HEK293T (cell line): Measurements from ENCODE around the gene MELK.

Source experiments
- CTCF ChIA-PET: fragments of 350-600 bp; formaldehyde crosslinking; extraction: SDS; loops from one replicate; lab custom pipeline; 2021; ENCODE audit warnings: antibody characterized with exemption, inconsistent platforms; lab: Yijun Ruan, JAX
- POLR2A ChIA-PET: fragments of 350-600 bp; formaldehyde crosslinking; extraction: SDS; loops from one replicate; lab custom pipeline; 2020; ENCODE audit warnings: antibody characterized with exemption, inconsistent platforms; lab: Yijun Ruan, JAX
- DNase-seq: peaks from one replicate; pipeline ENCODE4 v3.0.0; 2012; ENCODE audit warnings: mixed read lengths; ENCODE audit errors: extremely low spot score
- ARNT ChIP-seq: fragments of 450-650 bp; IDR thresholded peaks from 2 replicates; pipeline ENCODE4 v1.6.1; 2017; ENCODE audit warnings: mild to moderate bottlenecking
- BHLHE40 ChIP-seq: fragments of 450-650 bp; IDR thresholded peaks from 2 replicates; pipeline ENCODE4 v1.6.1; 2016; ENCODE audit warnings: mild to moderate bottlenecking, moderate library complexity, borderline replicate concordance
- CTBP1 ChIP-seq: fragments of 450-650 bp; IDR thresholded peaks from 2 replicates; pipeline ENCODE4 v1.6.1; 2016; ENCODE audit warnings: borderline replicate concordance
- ELF4 ChIP-seq: fragments of 450-650 bp; IDR thresholded peaks from 2 replicates; pipeline ENCODE4 v1.6.1; 2017; ENCODE audit warnings: antibody characterized with exemption
- FOXA1 ChIP-seq: fragments of 450-650 bp; IDR thresholded peaks from 2 replicates; pipeline ENCODE4 v1.6.1; 2016; ENCODE audit warnings: mild to moderate bottlenecking
- FOXK2 ChIP-seq: fragments of 450-650 bp; IDR thresholded peaks from 2 replicates; pipeline ENCODE4 v1.6.1; 2016; ENCODE audit warnings: mild to moderate bottlenecking
- FOXM1 ChIP-seq: fragments of 450-650 bp; IDR thresholded peaks from 2 replicates; pipeline ENCODE4 v1.6.1; 2017; ENCODE audit warnings: mild to moderate bottlenecking, borderline replicate concordance
- HDGF ChIP-seq: fragments of 450-650 bp; IDR thresholded peaks from 2 replicates; pipeline ENCODE4 v1.6.1; 2017; ENCODE audit warnings: antibody characterized with exemption, borderline replicate concordance
- L3MBTL2 ChIP-seq: fragments of 450-650 bp; conservative IDR thresholded peaks from 2 replicates; pipeline ENCODE4 v1.6.1; 2016; ENCODE audit warnings: mild to moderate bottlenecking
- LEF1 ChIP-seq: fragments of 450-650 bp; IDR thresholded peaks from 2 replicates; pipeline ENCODE4 v1.6.1; 2017; ENCODE audit warnings: mild to moderate bottlenecking, borderline replicate concordance
- NFRKB ChIP-seq: fragments of 450-650 bp; IDR thresholded peaks from 2 replicates; pipeline ENCODE4 v1.6.1; 2016; ENCODE audit warnings: mild to moderate bottlenecking, moderate library complexity
- PKNOX1 ChIP-seq: fragments of 450-650 bp; IDR thresholded peaks from 2 replicates; pipeline ENCODE4 v1.6.1; 2016
- SP1 ChIP-seq: fragments of 450-650 bp; IDR thresholded peaks from 2 replicates; pipeline ENCODE4 v1.6.1; 2017
- SUZ12 ChIP-seq: fragments of 450-650 bp; IDR thresholded peaks from 2 replicates; pipeline ENCODE4 v1.6.1; 2016; ENCODE audit warnings: mild to moderate bottlenecking
- TARDBP ChIP-seq: fragments of 450-650 bp; IDR thresholded peaks from 2 replicates; pipeline ENCODE4 v1.6.1; 2016
- ZNF384 ChIP-seq: fragments of 450-650 bp; IDR thresholded peaks from 2 replicates; pipeline ENCODE4 v1.6.1; 2016

MELK gene

DNA sequence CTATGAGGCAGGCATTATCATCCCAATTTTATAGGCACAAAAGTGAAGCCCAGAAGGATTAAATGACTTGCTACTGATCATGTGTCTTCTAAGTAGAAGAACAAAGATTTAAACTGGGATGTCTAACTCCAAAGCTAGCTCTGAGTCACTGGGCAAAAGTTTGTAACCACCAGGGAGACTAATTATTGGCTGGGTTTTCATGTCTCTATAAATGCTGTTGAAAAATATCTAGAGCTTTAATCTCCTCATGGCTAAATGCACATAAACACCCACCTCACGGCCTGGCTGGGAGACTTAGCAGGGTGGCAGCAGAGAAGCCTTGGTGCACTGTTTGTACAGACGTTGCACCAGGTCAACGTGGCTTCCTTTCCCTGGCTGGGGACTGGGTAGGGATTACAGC, 144.6 kb downstream of the MELK start:
- POLR2A ChIA-PET, result no interaction called here
- no peak for DNase-seq
- TF ChIP-seq PKNOX1 (no peak), SUZ12 (no peak), ZNF384 (no peak), FOXA1 (no peak), CTBP1 (no peak), FOXM1 (no peak), L3MBTL2 (no peak), SP1 (no peak), BHLHE40 (no peak), TARDBP (no peak), ARNT (no peak), FOXK2 (no peak), ELF4 (no peak), NFRKB (no peak), LEF1 (no peak), HDGF (no peak)
- CTCF ChIA-PET, result no interaction called here

- no peak for DNase-seq
- ChIA-PET CTCF (no interaction called here), POLR2A (no interaction called here)
- TF ChIP-seq TARDBP, result no peak
- TF ChIP-seq ARNT, result no peak
- TF ChIP-seq FOXK2, result no peak
- TF ChIP-seq HDGF, result no peak
- no peak for TF ChIP-seq SUZ12
- TF ChIP-seq FOXA1, result no peak
- no peak for TF ChIP-seq NFRKB
- TF ChIP-seq CTBP1, result no peak
- TF ChIP-seq SP1, result no peak
Measured at GRCh38 chr9:36718612-36719011, 145.9 kb downstream of the MELK start.

DNA sequence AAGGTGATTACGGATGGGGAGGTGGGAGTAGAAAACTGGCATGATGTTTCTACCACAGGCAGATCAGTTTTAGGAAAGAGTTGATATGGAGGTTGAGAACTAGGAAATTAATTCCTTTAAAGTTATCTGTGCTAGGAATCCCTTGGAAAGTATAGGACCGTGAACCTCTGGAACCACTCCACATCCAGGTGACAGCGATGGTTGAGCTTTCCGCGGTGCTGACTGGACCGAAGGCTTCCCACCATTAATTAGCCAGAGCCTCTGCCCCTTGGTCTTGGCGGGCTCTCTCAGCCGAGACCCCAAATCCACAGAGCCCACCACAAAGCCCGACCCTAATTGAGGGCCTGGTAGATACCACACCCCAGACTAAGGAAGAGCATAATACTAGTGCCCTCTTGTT, 147.3 kb downstream of the MELK start:
- CTCF ChIA-PET, result no interaction called here
- no peak for TF ChIP-seq HDGF
- TF ChIP-seq ZNF384, result no peak
- TF ChIP-seq TARDBP, result no peak
- TF ChIP-seq FOXK2, result no peak
- no peak for TF ChIP-seq LEF1
- TF ChIP-seq SP1, result no peak
- no peak for TF ChIP-seq FOXA1
- TF ChIP-seq SUZ12, result no peak
- no peak for TF ChIP-seq NFRKB
- no peak for TF ChIP-seq PKNOX1
- TF ChIP-seq FOXM1, result no peak
- no peak for TF ChIP-seq CTBP1
- TF ChIP-seq BHLHE40, result no peak
- TF ChIP-seq ARNT, result no peak
- no peak for TF ChIP-seq ELF4
- TF ChIP-seq L3MBTL2, result no peak
- POLR2A ChIA-PET, result no interaction called here
- no peak for DNase-seq

DNA sequence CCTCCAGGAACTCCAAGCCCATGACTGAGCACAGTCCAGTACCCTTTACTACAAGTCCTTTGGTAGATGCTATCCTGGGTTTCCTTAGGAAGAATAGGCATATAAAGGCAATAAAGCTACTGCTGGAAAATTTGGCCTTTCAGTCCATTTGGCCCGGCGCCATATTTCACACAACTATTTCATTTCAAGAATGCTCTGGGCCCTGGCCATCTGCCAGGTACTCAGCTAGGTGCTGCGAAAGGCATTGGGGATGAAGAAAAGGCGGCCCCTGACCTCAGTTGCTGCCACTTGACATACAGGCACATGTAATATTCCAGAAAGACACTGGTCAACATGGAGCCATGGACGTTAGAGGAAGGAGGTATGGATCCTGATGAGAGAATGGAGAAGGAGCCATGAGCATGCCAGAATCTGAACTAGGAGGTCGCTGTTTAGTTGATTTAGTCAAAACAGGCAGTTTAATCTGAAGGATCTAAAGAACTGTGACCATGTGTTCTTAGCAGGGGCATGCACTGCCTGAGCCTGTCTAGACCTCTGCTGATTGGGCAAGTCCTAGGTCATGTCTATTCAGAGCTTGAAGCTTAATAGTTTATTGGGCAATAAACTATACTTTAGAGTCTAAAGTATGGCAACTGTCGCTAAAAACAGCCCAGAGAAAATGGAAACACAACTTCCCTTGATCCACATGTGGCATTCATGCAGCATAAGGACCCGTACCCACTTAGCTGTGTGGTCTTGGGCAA, 149.3 kb downstream of the MELK start:
- ChIA-PET POLR2A (no interaction called here), CTCF (interaction anchor here (0.7 kb wide), 1 partner anchor 57 kb away, joined by 3 read pairs; no protein-coding TSS in a partner anchor)
- no peak for DNase-seq
- TF ChIP-seq ARNT (no peak), LEF1 (no peak), FOXA1 (no peak), NFRKB (no peak), SUZ12 (no peak), CTBP1 (no peak), SP1 (no peak), L3MBTL2 (no peak), ZNF384 (no peak), PKNOX1 (no peak), BHLHE40 (no peak), FOXK2 (no peak), TARDBP (no peak), FOXM1 (no peak), HDGF (no peak), ELF4 (no peak)

DNA sequence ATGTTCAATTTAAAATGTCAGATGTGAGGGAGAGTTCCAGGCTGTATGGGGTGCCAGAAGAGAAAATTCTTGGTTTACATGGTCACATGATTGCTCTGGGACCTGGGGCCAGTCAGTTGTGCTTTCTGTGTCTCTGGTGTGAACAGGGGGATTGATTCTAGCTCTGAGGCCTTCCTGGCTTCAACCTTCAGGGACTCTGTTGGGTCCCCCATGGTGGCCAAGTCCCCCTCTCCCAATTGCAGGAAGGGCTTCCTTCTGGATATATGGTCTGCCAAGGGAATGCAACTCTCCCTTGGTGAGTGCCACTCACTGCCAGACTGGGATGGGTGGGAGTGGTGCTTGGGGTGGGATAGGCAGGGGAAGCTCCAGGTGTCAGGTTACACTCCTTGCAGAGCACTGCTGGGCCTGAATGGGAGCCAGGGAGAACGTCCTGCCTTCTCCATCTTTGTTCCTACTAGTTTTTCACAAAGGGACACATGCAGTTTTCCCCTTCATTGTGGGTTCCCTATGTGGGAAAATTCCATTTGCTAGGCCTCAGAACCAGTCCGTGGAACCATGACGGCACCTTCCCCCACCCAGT, 153.2 kb downstream of the MELK start:
- no peak for DNase-seq
- POLR2A ChIA-PET, result no interaction called here
- CTCF ChIA-PET, result no interaction called here
- no peak for TF ChIP-seq LEF1
